Lung microvascular endothelial cell (primary cell): ENCODE results near the gene HOXC10. TPM values are rescaled to one million over a fixed set of nuclear protein-coding genes. Genes with fewer than 3 reads are reported as not detected.

ENCODE experiments used
- DNase-seq, 2 donors: peaks; one replicate each; pipeline versions ENCODE4 v3.0.0 to v3.0.0-alpha.2; 2010; ENCODE audit warnings: low read depth in 2 of 2
- total RNA-seq: library from RNA; depleted of rRNA; stranded (reverse); fragments of >200 nt; gene quantifications from 2 replicates; pipeline ENCODE4 v1.2.1, GENCODE V29; 2014

The HOXC10 gene
- total RNA-seq, 1 donor from 2014 or later: not detected

GRCh38 chr12:53991077-53991460 lies 6.1 kb downstream of the HOXC10 start:
- DNase-seq: no peak

GRCh38 chr12:53992377-53992889 lies 7.5 kb downstream of the HOXC10 start:
- no peak for DNase-seq

GRCh38 chr12:53993162-53994008 lies 8.4 kb downstream of the HOXC10 start:
- DNase-seq: no peak

DNA sequence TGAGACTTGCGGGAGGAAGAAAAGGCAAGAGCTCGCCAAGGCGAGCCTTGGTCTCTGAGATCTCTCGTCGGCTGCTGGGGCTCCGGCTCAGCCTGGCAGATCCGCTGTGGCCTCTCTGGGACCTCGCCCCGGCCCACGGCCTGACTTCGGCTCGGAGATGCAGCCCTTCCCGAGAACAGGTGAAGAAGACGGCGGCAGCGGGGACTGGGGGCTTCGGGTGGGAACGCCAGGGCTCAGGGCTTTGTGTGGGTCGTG lies 9.0 kb downstream of the HOXC10 start:
- DNase-seq: no peak

DNA sequence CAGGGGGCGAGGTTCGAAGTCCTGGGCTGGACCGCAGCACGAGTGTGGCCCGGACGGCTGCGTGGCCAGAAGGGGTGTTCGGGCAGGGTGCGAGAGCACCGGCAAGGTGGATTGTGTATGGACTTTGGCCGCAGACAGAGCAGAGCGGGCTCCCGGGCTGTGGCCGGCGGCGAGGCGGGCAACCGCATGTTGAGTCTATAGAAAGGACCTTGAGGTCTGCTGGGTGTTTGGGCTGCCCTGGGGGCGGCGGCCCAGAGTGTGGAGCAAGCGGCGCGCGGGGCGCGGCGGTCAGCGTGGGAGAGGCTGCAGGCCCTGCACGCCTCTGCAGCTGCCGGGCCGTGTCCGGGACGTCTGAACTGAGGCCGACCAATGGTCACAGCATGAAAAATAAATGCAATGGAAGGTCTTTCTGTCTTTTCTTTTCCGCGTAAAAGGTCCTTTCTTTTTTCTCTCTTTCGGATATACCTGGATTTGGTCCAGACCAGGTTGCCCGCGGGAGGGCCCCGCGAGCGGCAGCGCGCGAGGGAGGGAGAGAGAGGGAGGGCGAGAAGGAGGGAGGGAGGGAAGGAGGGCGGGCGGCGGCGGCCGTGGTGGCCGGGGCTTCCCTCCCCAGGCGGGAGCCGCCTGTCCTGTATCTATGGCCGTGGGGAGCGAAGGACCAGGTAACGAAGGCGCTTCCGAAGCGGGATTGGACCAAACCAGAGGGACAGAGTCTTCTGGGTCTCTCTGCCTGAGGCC lies 9.5 kb downstream of the HOXC10 start:
- no peak for DNase-seq

- no peak for DNase-seq
Observed at GRCh38 chr12:53995002-53995377, 10.0 kb downstream of the HOXC10 start.

- peak; percentile 25 to 33 for DNase-seq
Observed at GRCh38 chr12:53995378-53996239, 10.7 kb downstream of the HOXC10 start.

DNA sequence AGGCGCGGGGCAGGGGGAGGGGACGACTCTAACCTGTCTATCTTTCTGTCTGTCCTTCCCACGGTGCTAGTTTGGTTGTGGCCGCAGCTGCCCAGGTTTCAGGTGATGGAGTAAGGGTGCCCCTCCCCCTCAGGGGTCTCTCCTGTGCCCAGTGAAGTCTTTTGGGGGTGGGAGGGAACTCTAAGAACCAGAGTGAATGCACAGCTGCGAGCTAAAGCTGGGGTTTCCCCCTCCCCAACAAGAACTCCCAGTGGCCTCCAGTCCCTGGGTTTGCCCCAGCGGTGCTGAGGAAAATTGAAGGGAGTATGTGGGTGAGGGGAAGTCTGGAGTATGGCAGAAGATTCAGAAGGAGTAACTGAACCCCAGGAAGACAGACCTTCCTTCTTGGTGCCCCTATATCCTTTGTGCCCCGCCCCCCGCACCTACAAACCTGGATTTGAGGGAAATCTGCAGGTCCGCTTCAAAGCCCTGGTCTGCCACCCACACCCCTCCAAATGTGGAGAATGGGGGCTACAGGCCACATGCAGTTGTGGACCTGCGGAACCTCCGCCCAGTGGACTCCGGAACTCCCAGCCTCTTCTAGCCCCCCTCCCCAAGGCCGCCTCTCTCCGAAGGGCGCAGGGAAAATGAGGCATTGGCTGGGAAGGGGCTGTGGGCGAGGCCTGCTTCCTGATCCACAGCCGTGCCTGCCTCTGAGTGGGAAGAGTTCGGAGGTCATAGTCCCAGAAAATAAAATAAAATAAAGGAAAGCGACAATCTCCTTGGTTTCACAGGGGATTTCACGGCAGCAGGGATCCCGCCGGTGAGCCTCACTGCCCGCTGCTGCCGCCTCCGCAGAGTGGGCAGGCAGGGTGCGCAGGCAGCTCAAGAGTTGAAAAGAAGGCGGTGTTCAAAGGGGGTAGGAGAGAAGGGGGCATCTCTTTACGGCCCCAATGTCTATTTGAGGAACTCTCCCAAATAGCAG lies 11.6 kb downstream of the HOXC10 start:
- DNase-seq: no peak

GRCh38 chr12:53997204-53998109 lies 12.5 kb downstream of the HOXC10 start:
- no peak for DNase-seq

DNA sequence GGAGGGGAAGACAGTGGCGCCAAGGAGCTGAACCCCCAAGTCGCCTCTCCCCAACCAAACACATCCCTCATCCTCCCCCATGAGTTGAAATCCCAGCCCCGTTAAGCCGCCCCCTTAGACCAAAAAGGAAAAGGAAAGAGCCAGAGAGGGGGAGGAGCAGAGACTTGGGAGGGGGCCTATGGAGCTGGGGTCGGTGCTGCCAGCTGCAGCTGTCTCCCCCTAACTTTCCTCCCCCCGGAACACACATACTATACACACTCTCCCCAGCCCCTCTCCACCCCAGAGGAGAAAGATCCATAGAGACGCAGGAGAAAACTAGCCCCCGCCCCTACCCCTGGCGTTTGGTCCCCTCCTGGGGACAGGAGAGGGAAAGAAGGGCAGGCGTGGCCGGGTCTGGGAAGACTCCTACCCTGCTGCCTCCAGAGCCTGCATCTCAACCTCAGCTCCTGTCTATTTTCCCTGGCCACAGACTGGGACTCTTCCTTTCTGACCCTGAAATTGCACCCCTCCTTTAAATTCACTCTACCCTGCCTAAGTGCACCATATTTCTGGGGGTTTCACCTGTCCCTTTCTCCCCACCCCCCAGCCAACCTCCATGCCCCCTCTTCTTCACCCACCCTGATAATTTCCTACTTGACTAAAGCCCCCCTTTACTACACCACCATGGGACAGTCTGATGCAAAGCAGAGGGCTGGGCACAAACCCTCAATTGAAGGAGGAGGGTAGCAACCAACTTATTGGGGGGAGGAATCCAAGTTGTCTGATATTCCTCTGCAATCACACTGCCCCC lies 13.4 kb downstream of the HOXC10 start:
- no peak for DNase-seq

GRCh38 chr12:53998900-53999236 lies 13.9 kb downstream of the HOXC10 start:
- no peak for DNase-seq

DNA sequence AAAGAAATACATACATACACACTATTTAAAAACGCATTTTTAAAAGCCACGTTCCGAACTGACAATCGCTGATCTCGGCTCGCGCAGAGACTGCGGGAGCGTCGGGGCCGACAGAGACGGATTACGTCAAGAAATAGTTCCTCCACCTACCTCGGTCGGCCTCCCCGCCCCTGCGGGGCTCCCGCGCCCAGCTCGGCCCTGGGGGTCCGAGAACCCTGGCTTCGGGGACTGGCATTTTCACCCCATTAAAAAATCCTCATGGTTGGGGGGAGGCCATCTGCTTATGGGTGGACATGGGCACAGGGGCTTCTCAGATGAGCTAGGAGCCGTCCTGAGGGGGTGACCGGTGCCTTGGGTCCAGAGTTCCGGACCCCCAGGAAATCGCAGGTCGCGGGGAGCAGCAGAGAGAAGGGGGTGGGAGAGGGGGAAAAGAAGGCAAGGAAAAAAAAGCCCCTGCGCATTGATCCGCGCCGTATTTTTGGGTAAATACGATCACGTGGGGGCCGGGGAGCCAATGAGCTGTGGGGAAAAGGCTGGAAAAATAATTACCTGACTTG lies 14.7 kb downstream of the HOXC10 start:
- DNase-seq: peak in 1 of 2 donors; percentile 31

DNA sequence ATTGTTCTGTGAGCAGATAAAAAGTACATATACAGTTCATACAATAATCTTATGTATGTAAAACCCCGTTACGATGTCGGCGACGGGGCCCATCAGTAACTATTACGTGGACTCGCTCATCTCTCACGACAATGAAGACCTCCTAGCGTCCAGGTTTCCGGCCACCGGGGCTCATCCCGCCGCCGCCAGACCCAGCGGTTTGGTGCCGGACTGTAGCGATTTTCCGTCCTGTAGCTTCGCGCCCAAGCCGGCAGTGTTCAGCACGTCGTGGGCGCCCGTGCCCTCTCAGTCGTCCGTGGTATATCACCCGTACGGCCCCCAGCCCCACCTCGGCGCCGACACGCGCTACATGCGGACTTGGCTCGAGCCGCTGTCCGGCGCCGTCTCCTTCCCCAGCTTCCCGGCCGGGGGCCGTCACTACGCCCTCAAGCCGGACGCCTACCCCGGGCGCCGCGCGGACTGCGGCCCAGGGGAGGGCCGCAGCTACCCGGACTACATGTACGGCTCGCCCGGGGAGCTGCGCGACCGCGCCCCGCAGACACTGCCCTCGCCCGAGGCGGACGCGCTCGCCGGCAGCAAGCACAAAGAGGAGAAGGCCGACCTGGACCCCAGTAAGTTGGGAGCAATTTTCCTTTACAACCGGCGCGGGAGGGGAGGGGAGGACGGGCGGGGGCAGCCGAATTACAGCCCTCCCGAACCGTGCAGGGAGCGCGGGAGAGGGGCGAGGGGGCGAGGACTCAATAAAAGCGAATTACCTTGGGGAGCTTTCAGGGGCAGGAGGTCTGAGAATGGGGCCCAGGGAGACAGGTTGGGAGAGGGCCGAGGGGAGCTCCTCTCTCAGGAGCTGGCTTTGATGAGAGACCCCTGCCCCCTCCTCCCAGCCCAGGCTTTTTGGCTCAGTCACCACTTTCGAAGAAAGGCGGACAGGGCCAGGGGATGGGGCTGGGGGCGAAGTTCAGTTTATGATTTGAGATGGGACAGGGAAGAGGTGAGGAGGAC lies 15.5 kb downstream of the HOXC10 start, which contains the start of gene HOXC9:
Gene HOXC9 (plus strand): TSS at position 46 of the 999 bp plus-strand sequence. CDS start 28 bp downstream, at position 74.
- DNase-seq: no peak

- no peak for DNase-seq
Observed at GRCh38 chr12:54001283-54002187, 16.6 kb downstream of the HOXC10 start.

- DNase-seq: no peak
Observed at GRCh38 chr12:54002278-54002914, 17.4 kb downstream of the HOXC10 start.

DNA sequence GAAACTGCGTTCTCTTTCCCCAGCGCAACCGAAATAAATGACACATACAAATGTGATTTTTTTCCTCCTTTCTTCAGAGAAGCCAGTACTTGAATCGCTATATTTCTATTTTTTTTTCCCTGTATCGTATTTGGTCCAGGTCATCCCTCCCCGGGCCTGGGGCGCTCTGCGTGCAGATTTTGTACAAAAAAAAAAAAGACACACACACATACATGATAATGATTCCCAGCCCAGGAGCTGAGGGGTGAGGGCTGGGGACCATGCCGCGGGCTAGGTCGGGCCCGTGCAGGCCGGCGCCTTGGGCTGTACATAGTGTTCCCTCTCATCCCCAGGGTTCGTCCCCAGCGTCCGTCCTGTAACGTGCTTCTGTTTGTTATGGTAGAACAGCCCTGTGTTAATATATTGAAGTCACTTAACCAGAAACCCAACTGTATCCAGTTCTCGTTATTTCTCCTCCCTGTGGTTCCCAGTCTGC lies 18.0 kb downstream of the HOXC10 start:
- no peak for DNase-seq
